ENCODE data around the gene GAB3. TPM values are rescaled to one million over a fixed set of nuclear protein-coding genes. Genes with fewer than 3 reads are reported as not detected.

Gene GAB3
- total and polyA plus RNA-seq, 4 donors = 0.66 to 10.4 (median 1.6) TPM

GRCh38 chrX:154727418-154727817, 23.5 kb downstream of the GAB3 start:
- H3K27me3 ChIP-seq (ENCODE audit: control insufficient read depth in 4 of 4, insufficient read depth in 4 of 4, low read length in 3 of 4) = no peaks in the 10 kb centered on the region
- no peak overlapping the region for H3K9ac ChIP-seq (ENCODE audit: low read depth in 1 of 2, low read length in 2 of 2)
- DNase-seq (ENCODE audit: low spot score) = no peak
- H3K9me3 ChIP-seq (ENCODE audit: control insufficient read depth in 4 of 4, low read length in 3 of 4) = no peaks in the 10 kb centered on the region
- peak overlapping the region; percentile 6 to 23 for H3K27ac ChIP-seq (ENCODE audit: low read depth in 1 of 2, low read length in 2 of 2)
- TF ChIP-seq, protein P1, sequence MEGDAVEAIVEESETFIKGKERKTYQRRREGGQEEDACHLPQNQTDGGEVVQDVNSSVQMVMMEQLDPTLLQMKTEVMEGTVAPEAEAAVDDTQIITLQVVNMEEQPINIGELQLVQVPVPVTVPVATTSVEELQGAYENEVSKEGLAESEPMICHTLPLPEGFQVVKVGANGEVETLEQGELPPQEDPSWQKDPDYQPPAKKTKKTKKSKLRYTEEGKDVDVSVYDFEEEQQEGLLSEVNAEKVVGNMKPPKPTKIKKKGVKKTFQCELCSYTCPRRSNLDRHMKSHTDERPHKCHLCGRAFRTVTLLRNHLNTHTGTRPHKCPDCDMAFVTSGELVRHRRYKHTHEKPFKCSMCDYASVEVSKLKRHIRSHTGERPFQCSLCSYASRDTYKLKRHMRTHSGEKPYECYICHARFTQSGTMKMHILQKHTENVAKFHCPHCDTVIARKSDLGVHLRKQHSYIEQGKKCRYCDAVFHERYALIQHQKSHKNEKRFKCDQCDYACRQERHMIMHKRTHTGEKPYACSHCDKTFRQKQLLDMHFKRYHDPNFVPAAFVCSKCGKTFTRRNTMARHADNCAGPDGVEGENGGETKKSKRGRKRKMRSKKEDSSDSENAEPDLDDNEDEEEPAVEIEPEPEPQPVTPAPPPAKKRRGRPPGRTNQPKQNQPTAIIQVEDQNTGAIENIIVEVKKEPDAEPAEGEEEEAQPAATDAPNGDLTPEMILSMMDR (IDR thresholded peaks at IDR 0.05; ENCODE audit: low read depth, low read length, missing input control) = no peak
- no peak for TF ChIP-seq RAD21 (IDR thresholded peaks at IDR 0.05)
- no peak for TF ChIP-seq NR2F2 (IDR thresholded peaks at IDR 0.05)
- TF ChIP-seq EGR1 (IDR thresholded peaks at IDR 0.05; ENCODE audit: low read depth in 2 of 2) = no peak
- TF ChIP-seq, protein P2, sequence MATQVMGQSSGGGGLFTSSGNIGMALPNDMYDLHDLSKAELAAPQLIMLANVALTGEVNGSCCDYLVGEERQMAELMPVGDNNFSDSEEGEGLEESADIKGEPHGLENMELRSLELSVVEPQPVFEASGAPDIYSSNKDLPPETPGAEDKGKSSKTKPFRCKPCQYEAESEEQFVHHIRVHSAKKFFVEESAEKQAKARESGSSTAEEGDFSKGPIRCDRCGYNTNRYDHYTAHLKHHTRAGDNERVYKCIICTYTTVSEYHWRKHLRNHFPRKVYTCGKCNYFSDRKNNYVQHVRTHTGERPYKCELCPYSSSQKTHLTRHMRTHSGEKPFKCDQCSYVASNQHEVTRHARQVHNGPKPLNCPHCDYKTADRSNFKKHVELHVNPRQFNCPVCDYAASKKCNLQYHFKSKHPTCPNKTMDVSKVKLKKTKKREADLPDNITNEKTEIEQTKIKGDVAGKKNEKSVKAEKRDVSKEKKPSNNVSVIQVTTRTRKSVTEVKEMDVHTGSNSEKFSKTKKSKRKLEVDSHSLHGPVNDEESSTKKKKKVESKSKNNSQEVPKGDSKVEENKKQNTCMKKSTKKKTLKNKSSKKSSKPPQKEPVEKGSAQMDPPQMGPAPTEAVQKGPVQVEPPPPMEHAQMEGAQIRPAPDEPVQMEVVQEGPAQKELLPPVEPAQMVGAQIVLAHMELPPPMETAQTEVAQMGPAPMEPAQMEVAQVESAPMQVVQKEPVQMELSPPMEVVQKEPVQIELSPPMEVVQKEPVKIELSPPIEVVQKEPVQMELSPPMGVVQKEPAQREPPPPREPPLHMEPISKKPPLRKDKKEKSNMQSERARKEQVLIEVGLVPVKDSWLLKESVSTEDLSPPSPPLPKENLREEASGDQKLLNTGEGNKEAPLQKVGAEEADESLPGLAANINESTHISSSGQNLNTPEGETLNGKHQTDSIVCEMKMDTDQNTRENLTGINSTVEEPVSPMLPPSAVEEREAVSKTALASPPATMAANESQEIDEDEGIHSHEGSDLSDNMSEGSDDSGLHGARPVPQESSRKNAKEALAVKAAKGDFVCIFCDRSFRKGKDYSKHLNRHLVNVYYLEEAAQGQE (IDR thresholded peaks at IDR 0.05) = no peak
- TF ChIP-seq FOXA1 (IDR thresholded peaks at IDR 0.05) = no peak
- no peak for TF ChIP-seq YY1 (IDR thresholded peaks at IDR 0.05)
- TF ChIP-seq, protein P3, sequence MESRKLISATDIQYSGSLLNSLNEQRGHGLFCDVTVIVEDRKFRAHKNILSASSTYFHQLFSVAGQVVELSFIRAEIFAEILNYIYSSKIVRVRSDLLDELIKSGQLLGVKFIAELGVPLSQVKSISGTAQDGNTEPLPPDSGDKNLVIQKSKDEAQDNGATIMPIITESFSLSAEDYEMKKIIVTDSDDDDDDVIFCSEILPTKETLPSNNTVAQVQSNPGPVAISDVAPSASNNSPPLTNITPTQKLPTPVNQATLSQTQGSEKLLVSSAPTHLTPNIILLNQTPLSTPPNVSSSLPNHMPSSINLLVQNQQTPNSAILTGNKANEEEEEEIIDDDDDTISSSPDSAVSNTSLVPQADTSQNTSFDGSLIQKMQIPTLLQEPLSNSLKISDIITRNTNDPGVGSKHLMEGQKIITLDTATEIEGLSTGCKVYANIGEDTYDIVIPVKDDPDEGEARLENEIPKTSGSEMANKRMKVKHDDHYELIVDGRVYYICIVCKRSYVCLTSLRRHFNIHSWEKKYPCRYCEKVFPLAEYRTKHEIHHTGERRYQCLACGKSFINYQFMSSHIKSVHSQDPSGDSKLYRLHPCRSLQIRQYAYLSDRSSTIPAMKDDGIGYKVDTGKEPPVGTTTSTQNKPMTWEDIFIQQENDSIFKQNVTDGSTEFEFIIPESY (IDR thresholded peaks at IDR 0.05) = no peak
- no peak for TF ChIP-seq TAF1 (conservative IDR thresholded peaks at IDR 0.05)
- no peak for TF ChIP-seq SP1 (IDR thresholded peaks at IDR 0.05)
- TF ChIP-seq, protein P4, sequence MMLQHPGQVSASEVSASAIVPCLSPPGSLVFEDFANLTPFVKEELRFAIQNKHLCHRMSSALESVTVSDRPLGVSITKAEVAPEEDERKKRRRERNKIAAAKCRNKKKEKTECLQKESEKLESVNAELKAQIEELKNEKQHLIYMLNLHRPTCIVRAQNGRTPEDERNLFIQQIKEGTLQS (IDR thresholded peaks at IDR 0.05) = no peak
- no peak for TF ChIP-seq JUND (IDR thresholded peaks at IDR 0.05)
- TF ChIP-seq GABPA (IDR thresholded peaks at IDR 0.05 in 1 of 2, conservative IDR thresholded peaks at IDR 0.05 in 1 of 2) = no peak
- H3K36me3 ChIP-seq (ENCODE audit: control insufficient read depth in 4 of 4, insufficient read depth in 3 of 4, low read depth in 1 of 4, low read length in 3 of 4) = no peaks in the 10 kb centered on the region
- H3K4me3 ChIP-seq (ENCODE audit: low read depth in 1 of 3, low read length in 3 of 3) = no peak overlapping the region
- WGBS = 84% methylated on average over 1 of the region's 1 CpG
- peaks cover 3 to 24% (median 17%) of the 10 kb centered on the region in 4 donors for H3K4me1 ChIP-seq (ENCODE audit: control insufficient read depth in 4 of 4, insufficient read depth in 4 of 4, low read length in 3 of 4)

GRCh38 chrX:154724993-154725756, 25.7 kb downstream of the GAB3 start:
- no peaks in the 10 kb centered on the region for H3K27me3 ChIP-seq (ENCODE audit: control insufficient read depth in 4 of 4, insufficient read depth in 4 of 4, low read length in 3 of 4)
- TF ChIP-seq GABPA (IDR thresholded peaks at IDR 0.05 in 1 of 2, conservative IDR thresholded peaks at IDR 0.05 in 1 of 2) = no peak
- TF ChIP-seq RAD21 (IDR thresholded peaks at IDR 0.05) = peak; percentile 34 to 47
- TF ChIP-seq, protein P1 (IDR thresholded peaks at IDR 0.05; ENCODE audit: low read depth, low read length, missing input control) = no peak
- TF ChIP-seq, protein P2 (IDR thresholded peaks at IDR 0.05) = no peak
- H3K9me3 ChIP-seq (ENCODE audit: control insufficient read depth in 4 of 4, low read length in 3 of 4) = no peaks in the 10 kb centered on the region
- H3K4me1 ChIP-seq (ENCODE audit: control insufficient read depth in 4 of 4, insufficient read depth in 4 of 4, low read length in 3 of 4) = peaks cover 0 to 17% (median 11%) of the 10 kb centered on the region in 4 donors
- H3K36me3 ChIP-seq (ENCODE audit: control insufficient read depth in 4 of 4, insufficient read depth in 3 of 4, low read depth in 1 of 4, low read length in 3 of 4) = no peaks in the 10 kb centered on the region
- H3K9ac ChIP-seq (ENCODE audit: low read depth in 1 of 2, low read length in 2 of 2) = no peak overlapping the region
- WGBS = 69% methylated on average over 2 of the region's 2 CpGs
- no peak overlapping the region for H3K4me3 ChIP-seq (ENCODE audit: low read depth in 1 of 3, low read length in 3 of 3)
- H3K27ac ChIP-seq (ENCODE audit: low read depth in 1 of 2, low read length in 2 of 2) = peak overlapping the region in 1 of 2 donors; percentile 7
- no peak for DNase-seq (ENCODE audit: low spot score)
